Kidney (tissue), 14 donors: ENCODE results near the gene RPL39L. TPM values are rescaled to one million over a fixed set of nuclear protein-coding genes. Genes with fewer than 3 reads are reported as not detected.

Experiments
- DNase-seq, 5 donors: peaks; one replicate each; pipeline ENCODE4 v3.0.0-alpha.2; 2013 to 2020
- FAIRE-seq: peaks from 2 replicates; lab custom pipeline; 2012; peaks lifted over from hg19 to GRCh38; lab: Jason Lieb, UNC
- H3K27ac ChIP-seq, 2 donors: one replicate each; pipeline ENCODE4 v1.7.0; 2013; ENCODE audit warnings: low read depth in 2 of 2, low read length in 2 of 2, inconsistent platforms in 1 of 2
- H3K27me3 ChIP-seq: one replicate; pipeline ENCODE4 v1.7.1; 2013; ENCODE audit warnings: low read length, inconsistent platforms; ENCODE audit not compliant: control insufficient read depth, insufficient read depth
- H3K36me3 ChIP-seq, 3 donors: one replicate each; pipeline versions ENCODE4 v1.7.0 to v1.7.1; 2013; ENCODE audit warnings: low read length in 3 of 3, control low read depth in 1 of 3, inconsistent platforms in 1 of 3; ENCODE audit not compliant: insufficient read depth in 3 of 3, control insufficient read depth in 2 of 3
- H3K4me1 ChIP-seq, 3 donors: one replicate each; pipeline versions ENCODE4 v1.7.0 to v1.7.1; 2013; ENCODE audit warnings: low read length in 3 of 3, inconsistent platforms in 1 of 3, low read depth in 1 of 3; ENCODE audit not compliant: control insufficient read depth in 2 of 3, insufficient read depth in 2 of 3
- H3K4me3 ChIP-seq, 3 donors: one replicate each; pipeline versions ENCODE4 v1.7.0 to v1.8.1; 2013; ENCODE audit warnings: low read length in 3 of 3, control low read depth in 1 of 3, inconsistent platforms in 1 of 3
- H3K9ac ChIP-seq, 3 donors: one replicate each; pipeline versions ENCODE4 v1.7.0 to v1.7.1; 2013; ENCODE audit warnings: low read length in 3 of 3, control low read depth in 1 of 3, inconsistent platforms in 1 of 3
- H3K9me3 ChIP-seq, 3 donors: one replicate each; pipeline versions ENCODE4 v1.7.0 to v1.7.1; 2013; ENCODE audit warnings: low read length in 3 of 3, control low read depth in 1 of 3, inconsistent platforms in 1 of 3; ENCODE audit not compliant: control insufficient read depth in 2 of 3, insufficient read depth in 1 of 3
- intact Hi-C: fragments of 100-400 bp; cut with DNase I; formaldehyde crosslinking; loops from one replicate; pipeline ENCODE4 v1.11.1; 2022
- polyA plus RNA-seq: library from polyadenylated mRNA; stranded (reverse); fragments of 350-450 nt; fragmentation: Illumina TruSeq; extraction: RNeasy Lipid Tissue Mini Kit (QIAGEN cat#74804); gene quantifications from one replicate; pipeline ENCODE4 v1.2.3, GENCODE V29; 2014; ENCODE audit warnings: low read depth, low replicate concordance; ENCODE audit not compliant: insufficient read depth
- total RNA-seq: library from RNA; stranded (reverse); fragmentation: NEBNext Ultra II Directional; extraction: Animal tissue kit (Norgen Biotek cat#: 25700); gene quantifications from one replicate; pipeline ENCODE4 v1.2.1, GENCODE V29; 2021
- TF ChIP-seq, protein P1 (sequence below): IDR thresholded peaks from 3 replicates; pipeline ENCODE4 v1.5.1; 2012; ENCODE audit warnings: mild to moderate bottlenecking, moderate library complexity, borderline replicate concordance; ENCODE audit not compliant: insufficient read depth; ENCODE audit errors: extremely low read depth
- donor health status: control.
- donor health status: control.
- donor health status: control.
- donor health status: control.
- donor health status: control.
- donor health status: DM: yes; HTN: yes; CAD: no.
- donor health status: Normal renal cell carcinoma (clear cell type).

RPL39L gene
- total and polyA plus RNA-seq, 2 donors from 2014 or later, result 5.7 to 10.9 TPM

DNA sequence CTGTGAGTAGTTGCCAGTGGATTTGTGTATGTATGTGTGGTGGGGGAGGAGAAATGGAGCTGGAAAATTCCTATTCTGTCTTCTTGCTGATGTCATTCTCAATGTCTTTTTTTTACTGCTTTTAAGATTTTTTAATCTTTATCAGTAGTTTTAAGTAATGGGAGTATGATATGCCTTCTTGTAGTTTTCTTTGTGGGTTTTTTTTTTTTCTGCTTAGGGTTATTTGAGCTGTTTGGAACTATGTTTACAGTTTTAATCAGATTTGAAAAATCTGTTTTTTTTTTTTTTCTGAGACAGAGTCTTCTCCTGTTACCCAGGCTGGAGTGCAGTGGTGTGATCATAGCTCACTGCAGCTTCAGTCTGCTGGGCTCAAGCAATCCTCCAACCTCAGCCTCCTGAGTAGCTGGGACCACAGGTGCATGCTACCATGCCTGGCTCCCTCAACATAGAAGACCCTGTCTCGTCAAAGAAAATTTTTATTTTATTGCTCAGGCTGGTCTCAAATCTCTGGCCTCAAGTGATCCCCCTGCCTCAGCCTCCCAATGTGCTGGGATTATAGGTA is 37.1 kb downstream of the RPL39L start:
- H3K27ac ChIP-seq, result no peak overlapping the region
- H3K4me1 ChIP-seq, result peaks cover 0 to 5% (median 3%) of the 10 kb centered on the region in 3 donors
- H3K36me3 ChIP-seq, result no peaks in the 10 kb centered on the region
- TF ChIP-seq, protein P1, sequence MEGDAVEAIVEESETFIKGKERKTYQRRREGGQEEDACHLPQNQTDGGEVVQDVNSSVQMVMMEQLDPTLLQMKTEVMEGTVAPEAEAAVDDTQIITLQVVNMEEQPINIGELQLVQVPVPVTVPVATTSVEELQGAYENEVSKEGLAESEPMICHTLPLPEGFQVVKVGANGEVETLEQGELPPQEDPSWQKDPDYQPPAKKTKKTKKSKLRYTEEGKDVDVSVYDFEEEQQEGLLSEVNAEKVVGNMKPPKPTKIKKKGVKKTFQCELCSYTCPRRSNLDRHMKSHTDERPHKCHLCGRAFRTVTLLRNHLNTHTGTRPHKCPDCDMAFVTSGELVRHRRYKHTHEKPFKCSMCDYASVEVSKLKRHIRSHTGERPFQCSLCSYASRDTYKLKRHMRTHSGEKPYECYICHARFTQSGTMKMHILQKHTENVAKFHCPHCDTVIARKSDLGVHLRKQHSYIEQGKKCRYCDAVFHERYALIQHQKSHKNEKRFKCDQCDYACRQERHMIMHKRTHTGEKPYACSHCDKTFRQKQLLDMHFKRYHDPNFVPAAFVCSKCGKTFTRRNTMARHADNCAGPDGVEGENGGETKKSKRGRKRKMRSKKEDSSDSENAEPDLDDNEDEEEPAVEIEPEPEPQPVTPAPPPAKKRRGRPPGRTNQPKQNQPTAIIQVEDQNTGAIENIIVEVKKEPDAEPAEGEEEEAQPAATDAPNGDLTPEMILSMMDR, result no peak
- H3K4me3 ChIP-seq, result peak overlapping the region; percentile 38 to 64 (median 53)
- H3K27me3 ChIP-seq, result no peaks in the 10 kb centered on the region
- DNase-seq (no peak), FAIRE-seq (no peak)
- H3K9ac ChIP-seq, result peak overlapping the region in 2 of 3 donors; percentile 16 to 39
- intact Hi-C loops, result no loop called here
- no peaks in the 10 kb centered on the region for H3K9me3 ChIP-seq

DNA sequence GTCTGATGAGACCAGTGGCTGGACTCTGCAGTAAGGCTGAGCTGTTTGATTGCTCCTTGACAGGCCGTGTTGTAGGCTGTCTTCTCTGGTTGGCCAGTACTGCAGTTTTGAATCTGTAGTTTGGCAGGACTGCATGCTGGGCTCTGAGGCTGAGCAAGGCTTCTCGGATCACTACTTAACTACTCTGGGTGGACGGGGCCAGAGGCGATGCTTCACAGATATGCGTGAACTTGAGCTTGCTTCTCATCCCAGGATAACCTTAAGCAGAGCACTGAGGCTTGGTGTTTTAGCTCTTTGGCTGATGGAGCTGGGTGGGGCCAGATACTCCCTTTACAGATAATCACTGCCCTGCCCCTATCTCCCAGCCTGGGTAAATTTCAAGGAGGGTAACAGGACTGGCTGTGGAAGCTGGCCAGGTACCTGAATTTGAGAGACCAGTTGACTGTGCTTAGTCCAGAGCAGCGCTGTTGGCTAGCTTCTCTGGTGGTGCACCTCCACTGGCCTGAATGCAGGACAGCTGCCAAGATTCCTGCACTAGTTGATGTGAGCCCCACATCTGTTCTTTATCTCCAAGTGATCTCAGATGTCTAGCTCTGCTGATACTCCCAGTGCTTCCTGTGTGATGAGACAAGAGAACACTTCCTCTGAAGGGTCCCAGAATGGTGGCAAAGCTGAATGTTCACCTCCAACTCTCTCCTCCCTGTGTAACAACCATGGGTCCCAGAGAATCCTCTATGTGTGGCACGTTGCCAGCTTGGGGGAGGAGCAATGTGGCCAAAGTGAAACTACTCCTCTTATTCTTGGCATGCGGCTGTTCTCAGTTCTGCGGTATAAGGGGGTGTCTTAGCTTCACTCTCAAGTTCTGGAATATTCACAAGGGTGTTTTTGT is 37.9 kb downstream of the RPL39L start:
- TF ChIP-seq, protein P1, result no peak
- peak overlapping the region in 2 of 3 donors; percentile 16 to 39 for H3K9ac ChIP-seq
- no peaks in the 10 kb centered on the region for H3K9me3 ChIP-seq
- DNase-seq, result peak; percentile 41 to 86 (median 59)
- H3K4me1 ChIP-seq, result peaks cover 0 to 5% (median 3%) of the 10 kb centered on the region in 3 donors
- H3K36me3 ChIP-seq, result no peaks in the 10 kb centered on the region
- intact Hi-C loops, result no loop called here
- no peak for FAIRE-seq
- H3K27ac ChIP-seq, result no peak overlapping the region
- H3K27me3 ChIP-seq, result no peaks in the 10 kb centered on the region
- peak overlapping the region; percentile 38 to 64 (median 53) for H3K4me3 ChIP-seq

DNA sequence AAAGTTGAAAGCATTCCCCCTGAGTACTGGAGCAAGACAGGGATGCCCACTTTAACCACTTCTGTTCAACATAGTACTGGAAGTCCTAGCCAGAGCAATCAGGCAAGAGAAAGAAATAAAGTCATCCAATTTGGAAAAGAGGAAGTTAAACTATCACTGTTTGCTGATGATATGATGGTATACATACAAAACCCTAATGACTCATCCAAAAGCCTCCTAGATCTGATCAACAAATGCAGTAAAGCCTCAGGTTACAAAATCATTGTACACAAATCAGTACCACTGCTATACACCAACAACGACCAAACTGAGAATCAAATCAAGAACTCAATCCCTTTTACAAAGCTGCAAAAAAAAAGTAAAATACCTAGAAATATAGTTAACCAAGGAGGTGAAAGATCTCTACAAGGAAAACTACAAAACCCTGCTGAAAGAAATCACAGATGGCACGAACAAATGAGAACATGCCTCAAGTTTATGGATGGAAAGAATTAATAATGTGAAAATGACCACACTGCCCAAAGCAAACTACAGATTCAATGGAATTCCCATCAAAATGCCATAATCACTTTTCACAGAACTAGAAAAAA is 40.3 kb downstream of the RPL39L start:
- no peak overlapping the region for H3K27ac ChIP-seq
- H3K9me3 ChIP-seq, result no peaks in the 10 kb centered on the region
- H3K4me3 ChIP-seq, result no peak overlapping the region
- peaks cover 0 to 5% (median 3%) of the 10 kb centered on the region in 3 donors for H3K4me1 ChIP-seq
- intact Hi-C loops, result no loop called here
- FAIRE-seq (no peak), DNase-seq (no peak)
- no peaks in the 10 kb centered on the region for H3K36me3 ChIP-seq
- no peak overlapping the region for H3K9ac ChIP-seq
- no peaks in the 10 kb centered on the region for H3K27me3 ChIP-seq
- TF ChIP-seq, protein P1, result no peak
